ENCODE data around the gene ATOH8. TPM values are rescaled to one million over a fixed set of nuclear protein-coding genes. Genes with fewer than 3 reads are reported as not detected.

ATOH8 gene
- total RNA-seq, 1 donor from 2014 or later = 0.79 TPM

DNA sequence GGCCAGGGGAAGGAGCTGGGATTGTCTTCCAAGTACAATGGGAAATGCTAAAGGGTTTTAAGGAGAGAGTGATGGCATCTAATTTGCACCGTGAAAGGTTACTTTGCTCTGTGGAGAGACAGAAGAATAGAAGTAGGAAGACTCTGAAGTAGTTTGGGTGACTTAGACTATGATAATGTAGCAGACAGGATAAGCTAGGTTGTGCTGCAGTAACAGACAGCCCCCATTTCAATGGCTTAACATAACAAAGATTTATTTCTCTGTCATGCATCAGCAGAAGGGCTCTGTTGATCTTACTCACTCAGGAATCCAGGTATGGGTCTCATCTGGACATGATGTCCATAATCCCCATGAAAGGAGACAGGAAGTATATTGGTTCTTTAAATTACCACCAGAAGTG lies 33.3 kb upstream of the ATOH8 start:
- FAIRE-seq (no peak), DNase-seq (ENCODE audit: low read depth) (no peak)
- TF ChIP-seq, protein P1, sequence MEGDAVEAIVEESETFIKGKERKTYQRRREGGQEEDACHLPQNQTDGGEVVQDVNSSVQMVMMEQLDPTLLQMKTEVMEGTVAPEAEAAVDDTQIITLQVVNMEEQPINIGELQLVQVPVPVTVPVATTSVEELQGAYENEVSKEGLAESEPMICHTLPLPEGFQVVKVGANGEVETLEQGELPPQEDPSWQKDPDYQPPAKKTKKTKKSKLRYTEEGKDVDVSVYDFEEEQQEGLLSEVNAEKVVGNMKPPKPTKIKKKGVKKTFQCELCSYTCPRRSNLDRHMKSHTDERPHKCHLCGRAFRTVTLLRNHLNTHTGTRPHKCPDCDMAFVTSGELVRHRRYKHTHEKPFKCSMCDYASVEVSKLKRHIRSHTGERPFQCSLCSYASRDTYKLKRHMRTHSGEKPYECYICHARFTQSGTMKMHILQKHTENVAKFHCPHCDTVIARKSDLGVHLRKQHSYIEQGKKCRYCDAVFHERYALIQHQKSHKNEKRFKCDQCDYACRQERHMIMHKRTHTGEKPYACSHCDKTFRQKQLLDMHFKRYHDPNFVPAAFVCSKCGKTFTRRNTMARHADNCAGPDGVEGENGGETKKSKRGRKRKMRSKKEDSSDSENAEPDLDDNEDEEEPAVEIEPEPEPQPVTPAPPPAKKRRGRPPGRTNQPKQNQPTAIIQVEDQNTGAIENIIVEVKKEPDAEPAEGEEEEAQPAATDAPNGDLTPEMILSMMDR (IDR thresholded peaks at IDR 0.05; ENCODE audit: insufficient read depth, low read length, severe bottlenecking) = no peak
- no peaks in the 10 kb centered on the region for H3K36me3 ChIP-seq (ENCODE audit: control insufficient read depth, insufficient read depth, low read length)
- H3K4me3 ChIP-seq (ENCODE audit: low read depth, low read length) = no peak overlapping the region
- peaks cover 2% of the 10 kb centered on the region for H3K27me3 ChIP-seq (ENCODE audit: control insufficient read depth, insufficient read depth, low read length)

DNA sequence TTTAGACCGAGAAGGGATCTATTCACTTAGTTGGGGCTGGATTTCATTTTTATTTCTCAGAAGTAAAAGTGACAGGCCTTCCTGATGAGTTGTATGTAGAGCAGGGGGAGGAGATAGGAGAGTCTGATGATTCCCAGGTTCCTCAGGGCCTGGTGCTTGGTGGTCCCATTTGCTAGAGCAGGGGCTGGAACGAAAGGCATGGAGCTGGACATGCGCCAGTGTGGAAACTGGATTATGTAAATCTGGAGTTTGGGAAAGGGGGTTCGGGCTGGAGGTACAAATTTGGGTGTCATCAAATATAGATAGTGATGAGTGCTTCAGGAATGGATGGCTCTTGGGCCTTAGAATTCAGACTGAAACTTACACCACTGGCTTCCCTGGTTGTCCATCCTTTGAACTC lies 32.1 kb upstream of the ATOH8 start:
- no peak for DNase-seq (ENCODE audit: low read depth)
- TF ChIP-seq, protein P1 (IDR thresholded peaks at IDR 0.05; ENCODE audit: insufficient read depth, low read length, severe bottlenecking) = no peak
- Histone ChIP-seq H3K27me3 (ENCODE audit: control insufficient read depth, insufficient read depth, low read length) (peaks cover 2% of the 10 kb centered on the region), H3K4me3 (ENCODE audit: low read depth, low read length) (no peak overlapping the region), H3K36me3 (ENCODE audit: control insufficient read depth, insufficient read depth, low read length) (no peaks in the 10 kb centered on the region)
- no peak for FAIRE-seq

DNA sequence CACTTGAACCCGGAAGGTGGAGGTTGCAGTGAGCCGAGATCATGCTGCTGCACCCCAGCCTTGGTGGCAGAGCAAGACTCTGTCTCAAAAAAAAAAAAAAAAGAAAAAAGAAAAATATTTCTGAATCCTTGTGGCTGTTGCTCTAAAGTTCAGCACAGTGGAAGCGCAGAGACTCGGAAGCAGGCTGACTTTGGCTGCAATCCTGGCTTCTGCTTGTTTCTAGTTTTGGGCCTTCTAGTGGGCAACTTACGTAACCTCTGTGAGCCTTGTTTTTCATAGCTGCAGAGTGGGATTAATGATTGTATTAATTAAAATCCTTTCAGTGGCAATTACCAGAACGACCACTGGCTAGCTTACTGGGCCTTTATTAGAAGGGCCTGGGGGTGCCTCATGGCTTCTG lies 31.3 kb upstream of the ATOH8 start:
- peaks cover 2% of the 10 kb centered on the region for H3K27me3 ChIP-seq (ENCODE audit: control insufficient read depth, insufficient read depth, low read length)
- no peak overlapping the region for H3K4me3 ChIP-seq (ENCODE audit: low read depth, low read length)
- TF ChIP-seq, protein P1 (IDR thresholded peaks at IDR 0.05; ENCODE audit: insufficient read depth, low read length, severe bottlenecking) = no peak
- FAIRE-seq = no peak
- H3K36me3 ChIP-seq (ENCODE audit: control insufficient read depth, insufficient read depth, low read length) = no peaks in the 10 kb centered on the region
- DNase-seq (ENCODE audit: low read depth) = no peak

DNA sequence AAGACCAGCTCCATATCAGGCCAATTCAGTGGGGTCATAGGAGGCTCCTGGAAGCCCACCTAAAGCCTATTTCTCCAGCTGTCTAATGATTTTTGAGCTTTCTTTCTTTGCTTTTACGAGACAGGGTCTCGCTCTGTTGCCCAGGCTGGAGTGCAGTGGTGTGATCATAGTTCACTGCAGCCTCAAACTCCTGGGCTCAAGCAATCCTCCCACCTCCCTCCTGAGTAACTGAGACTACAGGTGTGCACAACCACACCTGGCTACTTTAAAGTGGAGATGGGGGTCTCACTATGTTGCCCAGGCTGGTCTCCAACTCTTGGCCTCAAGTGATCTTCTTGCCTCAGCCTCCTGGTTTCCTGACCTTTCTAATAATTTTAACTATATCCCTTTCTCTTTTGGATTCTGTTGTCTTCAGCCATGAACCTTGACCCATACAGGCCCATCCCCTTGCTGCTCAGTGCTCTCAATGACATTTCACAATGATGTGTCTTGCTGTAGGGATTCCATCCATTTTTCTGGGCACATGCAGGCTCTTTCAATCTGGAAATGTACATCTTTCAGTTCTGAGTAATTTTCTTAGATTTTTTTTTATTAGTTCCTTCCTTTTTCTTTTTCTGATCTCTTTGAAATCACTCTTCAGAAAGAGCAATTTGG lies 30.0 kb upstream of the ATOH8 start:
- no peak for FAIRE-seq
- no peak for DNase-seq (ENCODE audit: low read depth)
- H3K4me3 ChIP-seq (ENCODE audit: low read depth, low read length) = no peak overlapping the region
- TF ChIP-seq, protein P1 (IDR thresholded peaks at IDR 0.05; ENCODE audit: insufficient read depth, low read length, severe bottlenecking) = no peak
- H3K36me3 ChIP-seq (ENCODE audit: control insufficient read depth, insufficient read depth, low read length) = no peaks in the 10 kb centered on the region
- peaks cover 3% of the 10 kb centered on the region for H3K27me3 ChIP-seq (ENCODE audit: control insufficient read depth, insufficient read depth, low read length)

DNA sequence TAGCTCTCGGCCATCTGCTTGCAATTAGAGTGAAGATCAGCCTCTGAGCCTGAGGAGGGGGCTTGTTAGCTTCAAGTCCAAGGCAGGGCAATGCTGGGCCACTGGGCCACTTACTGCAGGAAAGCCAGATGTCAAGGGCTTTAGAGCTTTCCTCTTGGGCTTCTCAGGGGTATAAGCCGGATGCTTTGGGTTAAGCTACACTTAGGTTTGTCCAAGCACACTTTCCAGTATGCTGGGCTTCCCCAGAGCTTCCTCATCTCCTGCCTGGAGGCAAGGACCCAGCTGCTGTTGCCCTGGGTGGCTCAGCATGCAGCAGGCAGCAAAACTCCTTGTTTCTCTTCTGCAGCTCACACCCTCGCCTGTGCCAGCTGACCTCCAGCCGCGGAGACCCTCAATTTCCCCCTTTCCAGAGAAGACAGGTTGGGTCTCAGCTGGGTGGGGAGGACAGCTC lies 29.0 kb upstream of the ATOH8 start:
- Histone ChIP-seq H3K27me3 (ENCODE audit: control insufficient read depth, insufficient read depth, low read length) (peaks cover 1% of the 10 kb centered on the region), H3K4me3 (ENCODE audit: low read depth, low read length) (no peak overlapping the region), H3K36me3 (ENCODE audit: control insufficient read depth, insufficient read depth, low read length) (no peaks in the 10 kb centered on the region)
- TF ChIP-seq, protein P1 (IDR thresholded peaks at IDR 0.05; ENCODE audit: insufficient read depth, low read length, severe bottlenecking) = no peak
- FAIRE-seq = no peak
- no peak for DNase-seq (ENCODE audit: low read depth)

DNA sequence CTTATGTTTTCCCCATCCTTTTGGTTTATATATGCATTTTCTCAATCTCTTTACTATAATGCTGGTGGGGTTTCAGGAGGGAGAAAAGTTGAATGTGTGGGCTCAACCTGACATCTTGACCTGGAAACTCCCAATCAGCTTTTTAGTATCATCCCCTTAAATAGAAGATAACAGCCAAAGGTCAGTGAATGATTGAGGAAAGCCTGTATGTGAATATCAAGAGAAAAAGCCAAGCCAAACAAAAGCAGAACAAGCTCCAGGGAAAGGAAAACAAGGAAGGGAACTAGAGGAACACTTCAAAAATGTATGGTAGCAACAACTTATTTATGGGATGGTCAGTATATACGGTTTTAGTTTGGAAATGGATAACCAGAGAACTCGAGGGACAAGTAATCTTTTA lies 28.3 kb upstream of the ATOH8 start:
- TF ChIP-seq, protein P1 (IDR thresholded peaks at IDR 0.05; ENCODE audit: insufficient read depth, low read length, severe bottlenecking) = no peak
- FAIRE-seq = no peak

More for the DNA sequence above, 28.3 kb upstream of the ATOH8 start:
- no peak overlapping the region for H3K4me3 ChIP-seq (ENCODE audit: low read depth, low read length)
- H3K27me3 ChIP-seq (ENCODE audit: control insufficient read depth, insufficient read depth, low read length) = peaks cover 1% of the 10 kb centered on the region
- DNase-seq (ENCODE audit: low read depth) = no peak
- no peaks in the 10 kb centered on the region for H3K36me3 ChIP-seq (ENCODE audit: control insufficient read depth, insufficient read depth, low read length)
